HepG2 (cell line): Measurements from ENCODE around the gene ARL16. TPM values are rescaled to one million over a fixed set of nuclear protein-coding genes. Genes with fewer than 3 reads are reported as not detected.
"Not testable (repeated sequence)": the region's sequence is repeated elsewhere in the genome, so short reads cannot be mapped to it uniquely, and the experiment has no call there.

Experiments
- ATAC-seq: fragments of 200-7000 bp; cut with Tn5 transposase; 3 replicates; pipeline ENCODE4 v1.9.1; 2020; ENCODE audit warnings: mild to moderate bottlenecking, moderate library complexity
- BruUV-seq: library from RNA; stranded (reverse); fragments of 400-500 nt; replicated peaks from 2 replicates; lab custom pipeline; 2021; lab: Mats Ljungman, UMichigan
- CTCF ChIA-PET: fragments of 300-600 bp; formaldehyde crosslinking; extraction: SDS; loops from one replicate; lab custom pipeline; 2021; ENCODE audit warnings: low total read pairs, inconsistent platforms, low intra/inter-chr PET ratio; lab: Yijun Ruan, JAX
- POLR2A ChIA-PET: fragments of 350-600 bp; sonication (Branson Sonifier 250); formaldehyde crosslinking; loops from one replicate; lab custom pipeline; 2020; ENCODE audit warnings: antibody characterized with exemption, inconsistent platforms; lab: Yijun Ruan, JAX
- DNase-seq: peaks from one replicate; pipeline ENCODE4 v3.0.0-alpha.2; 2015; ENCODE audit warnings: low spot score
- FAIRE-seq: peaks from 3 replicates; lab custom pipeline; 2011; peaks lifted over from hg19 to GRCh38; lab: Jason Lieb, UNC
- H2AFZ ChIP-seq: one replicate; pipeline ENCODE4 v1.6.1; 2011; ENCODE audit warnings: low read length, inconsistent platforms
- H3K27ac ChIP-seq: fragments of 300-600 bp; 3 replicates; pipeline ENCODE4 v1.8.0; 2011; ENCODE audit warnings: mixed run types, mild to moderate bottlenecking, mixed read lengths, low read length, inconsistent platforms; ENCODE audit not compliant: insufficient read depth; ENCODE audit errors: extremely low read length
- H3K27me3 ChIP-seq, 2 experiments: fragments of 200-600 bp in 1 of 2; 2 replicates in 1 of 2; 3 replicates in 1 of 2; pipeline versions ENCODE4 v1.6.0 to v1.8.0; 2011; ENCODE audit warnings: low read length in 2 of 2, mild to moderate bottlenecking in 2 of 2, moderate library complexity in 2 of 2, inconsistent platforms in 1 of 2; ENCODE audit not compliant: insufficient read depth in 2 of 2, control insufficient read depth in 1 of 2
- H3K36me3 ChIP-seq, 2 experiments: fragments of 200-600 bp in 1 of 2; replicated peaks in 1 of 2; 2 replicates in 1 of 2; 3 replicates in 1 of 2; pipeline versions ENCODE4 v1.5.1 to v1.8.0; 2011; ENCODE audit warnings: low read length in 2 of 2, inconsistent platforms in 1 of 2; ENCODE audit not compliant: insufficient read depth in 2 of 2, control insufficient read depth in 1 of 2
- H3K4me1 ChIP-seq: 2 replicates; pipeline ENCODE4 v1.5.1; 2012; ENCODE audit warnings: low read length, inconsistent platforms; ENCODE audit not compliant: insufficient read depth
- H3K4me2 ChIP-seq: 2 replicates; pipeline ENCODE4 v1.6.0; 2011; ENCODE audit warnings: low read depth, low read length, inconsistent platforms
- H3K4me3 ChIP-seq, 3 experiments: fragments of 200-600 bp in 1 of 3; sonication (generic), shearing (Covaris generic) in 1 of 3; replicated peaks in 1 of 3; 2 replicates each; pipeline ENCODE4 v1.5.1; 2011 to 2016; ENCODE audit warnings: low read length in 3 of 3, inconsistent platforms in 2 of 3, low read depth in 2 of 3, mild to moderate bottlenecking in 2 of 3, control low read depth in 1 of 3, mixed read lengths in 1 of 3; ENCODE audit not compliant: insufficient read depth in 1 of 3
- H3K79me2 ChIP-seq: one replicate; pipeline ENCODE4 v1.6.1; 2011; ENCODE audit warnings: low read length, inconsistent platforms; ENCODE audit not compliant: insufficient read depth
- H3K9ac ChIP-seq: 2 replicates; pipeline ENCODE4 v1.6.0; 2011; ENCODE audit warnings: mild to moderate bottlenecking, low read depth, low read length, inconsistent platforms; ENCODE audit not compliant: insufficient read depth
- H3K9me3 ChIP-seq: 2 replicates; pipeline ENCODE4 v1.5.1; 2012; ENCODE audit warnings: mild to moderate bottlenecking, low read length
- H4K20me1 ChIP-seq: 2 replicates; pipeline ENCODE4 v1.6.0; 2011; ENCODE audit warnings: inconsistent platforms, mild to moderate bottlenecking, low read length, moderate library complexity; ENCODE audit not compliant: insufficient read depth
- AGO2 ChIP-seq: fragments of 200-400 bp; formaldehyde crosslinking; optimal IDR thresholded peaks from 2 replicates; pipeline ENCODE3; 2017; ENCODE audit warnings: mild to moderate bottlenecking, low read depth, low read length, moderate library complexity
- FLYWCH1 ChIP-seq: sonication (generic); formaldehyde crosslinking; IDR thresholded peaks from 2 replicates; pipeline ENCODE4 v1.8.1; 2023; ENCODE audit warnings: mild to moderate bottlenecking, missing genetic modification reagents
- FOXA1 ChIP-seq, 2 experiments: fragments of 450-650 bp in 1 of 2; sonication (generic) in 1 of 2; formaldehyde crosslinking in 1 of 2; IDR thresholded peaks; 2 replicates each; pipeline versions ENCODE4 v1.4.0 to v1.6.1; 2016 to 2020; ENCODE audit warnings: missing genetic modification reagents in 1 of 2
- RBFOX2 ChIP-seq: fragments of 200-400 bp; formaldehyde crosslinking; IDR thresholded peaks from 2 replicates; pipeline ENCODE4 v1.6.1; 2017; ENCODE audit warnings: low read depth, mild to moderate bottlenecking, low read length
- WGBS: methylation state at CpG from one replicate; pipeline ENCODE4 v1.1.6; 2017; ENCODE audit warnings: low lambda C conversion rate; 5-methylcytosine and 5-hydroxymethylcytosine counted together
- in situ Hi-C: cut with HindIII; loops from 2 replicates; pipeline ENCODE4 v1.10.0; 2017; ENCODE audit warnings: low pct_unique_long_range_greater_than_20kb; ENCODE audit not compliant: extremely low pct_ligation_motif_present
- intact Hi-C: fragments of 100-400 bp; cut with micrococcal nuclease; formaldehyde crosslinking; loops from one replicate; pipeline ENCODE4 v1.10.0; 2022; ENCODE audit not compliant: unreplicated experiment
- polyA plus RNA-seq, 8 experiments: library from polyadenylated mRNA; depleted of rRNA in 3 of 8; stranded (reverse) in 7 of 8; unstranded in 1 of 8; fragments of >200 nt; fragmentation: Illumina TruSeq in 4 of 8; extraction: Trizol in 4 of 8; gene quantifications; 2 replicates each; pipeline versions ENCODE4 v1.2.1 to v1.2.3, GENCODE V29; 2011 to 2016; ENCODE audit warnings: low read depth in 4 of 8, missing spikeins in 1 of 8, mixed read lengths in 1 of 8; ENCODE audit not compliant: insufficient read depth in 1 of 8
- total RNA-seq, 5 experiments: library from RNA; depleted of rRNA; stranded (reverse); fragments of >200 nt; fragmentation: Illumina TruSeq; extraction: Trizol; gene quantifications; 2 replicates each; pipeline ENCODE4 v1.2.3, GENCODE V29; 2016; ENCODE audit warnings: low read depth in 1 of 5
- TF ChIP-seq, protein P1 (sequence below): sonication (generic); formaldehyde crosslinking; IDR thresholded peaks from 2 replicates; pipeline ENCODE4 v1.5.1; 2020; ENCODE audit warnings: mild to moderate bottlenecking, missing genetic modification reagents, moderate library complexity
- TF ChIP-seq, protein P2 (sequence below): sonication (generic); formaldehyde crosslinking; IDR thresholded peaks from 2 replicates; pipeline ENCODE4 v1.5.0; 2020; ENCODE audit warnings: mild to moderate bottlenecking, missing genetic modification reagents, moderate library complexity
- TF ChIP-seq, protein P3 (sequence below): sonication (generic); formaldehyde crosslinking; IDR thresholded peaks from 2 replicates; pipeline ENCODE4 v1.4.0; 2020; ENCODE audit warnings: low read depth, mild to moderate bottlenecking, missing genetic modification reagents

ARL16 gene
- total and polyA plus RNA-seq, 2 of the 13 experiments (the other 11 are each of a cell fraction or from before 2014, with no cell fraction given), result 20.8 to 30.8 TPM

DNA sequence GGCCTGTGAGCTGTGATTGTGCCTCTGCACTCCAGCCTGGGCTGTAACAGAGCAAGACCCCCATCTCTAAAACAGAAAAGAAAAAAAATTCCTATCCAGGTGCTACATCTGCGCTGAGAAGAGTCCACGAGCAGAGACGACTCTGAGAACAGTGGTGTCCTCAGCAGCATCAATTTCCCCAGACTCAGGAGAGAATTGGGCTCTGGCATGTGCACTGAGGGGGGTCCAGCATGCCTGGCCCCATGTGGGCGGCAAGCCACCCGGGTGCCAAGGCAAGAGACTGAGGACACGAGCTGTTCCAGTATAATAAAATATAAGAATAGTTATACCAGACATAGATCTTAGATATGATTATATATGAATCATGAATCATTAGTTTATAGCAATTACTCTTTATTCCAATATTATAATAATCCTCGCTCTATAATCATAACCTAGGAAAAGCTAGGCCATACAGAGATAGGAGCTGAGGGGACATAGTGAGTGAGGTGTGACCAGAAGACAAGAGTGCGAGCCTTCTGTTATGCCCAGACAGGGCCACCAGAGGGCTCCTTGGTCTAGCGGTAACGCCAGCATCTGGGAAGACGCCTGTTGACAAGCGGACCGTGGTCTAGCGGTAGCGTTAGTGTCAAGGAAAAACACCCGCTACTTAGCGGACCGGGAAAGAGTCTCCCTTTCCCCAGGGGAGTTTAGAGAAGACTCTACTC lies 7.9 kb downstream of the ARL16 start (continued):
- TF ChIP-seq, protein P1, sequence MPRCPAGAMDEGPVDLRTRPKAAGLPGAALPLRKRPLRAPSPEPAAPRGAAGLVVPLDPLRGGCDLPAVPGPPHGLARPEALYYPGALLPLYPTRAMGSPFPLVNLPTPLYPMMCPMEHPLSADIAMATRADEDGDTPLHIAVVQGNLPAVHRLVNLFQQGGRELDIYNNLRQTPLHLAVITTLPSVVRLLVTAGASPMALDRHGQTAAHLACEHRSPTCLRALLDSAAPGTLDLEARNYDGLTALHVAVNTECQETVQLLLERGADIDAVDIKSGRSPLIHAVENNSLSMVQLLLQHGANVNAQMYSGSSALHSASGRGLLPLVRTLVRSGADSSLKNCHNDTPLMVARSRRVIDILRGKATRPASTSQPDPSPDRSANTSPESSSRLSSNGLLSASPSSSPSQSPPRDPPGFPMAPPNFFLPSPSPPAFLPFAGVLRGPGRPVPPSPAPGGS, result 0 out of 2 replicates have a peak, but pooled peaks have one; percentile 24
- not testable (repeated sequence) for TF ChIP-seq FOXA1 (IDR thresholded peaks at IDR 0.05)
- TF ChIP-seq FOXA1 (CRISPR knock-in tag; IDR thresholded peaks at IDR 0.05), result peak; percentile 74
- TF ChIP-seq, protein P2, sequence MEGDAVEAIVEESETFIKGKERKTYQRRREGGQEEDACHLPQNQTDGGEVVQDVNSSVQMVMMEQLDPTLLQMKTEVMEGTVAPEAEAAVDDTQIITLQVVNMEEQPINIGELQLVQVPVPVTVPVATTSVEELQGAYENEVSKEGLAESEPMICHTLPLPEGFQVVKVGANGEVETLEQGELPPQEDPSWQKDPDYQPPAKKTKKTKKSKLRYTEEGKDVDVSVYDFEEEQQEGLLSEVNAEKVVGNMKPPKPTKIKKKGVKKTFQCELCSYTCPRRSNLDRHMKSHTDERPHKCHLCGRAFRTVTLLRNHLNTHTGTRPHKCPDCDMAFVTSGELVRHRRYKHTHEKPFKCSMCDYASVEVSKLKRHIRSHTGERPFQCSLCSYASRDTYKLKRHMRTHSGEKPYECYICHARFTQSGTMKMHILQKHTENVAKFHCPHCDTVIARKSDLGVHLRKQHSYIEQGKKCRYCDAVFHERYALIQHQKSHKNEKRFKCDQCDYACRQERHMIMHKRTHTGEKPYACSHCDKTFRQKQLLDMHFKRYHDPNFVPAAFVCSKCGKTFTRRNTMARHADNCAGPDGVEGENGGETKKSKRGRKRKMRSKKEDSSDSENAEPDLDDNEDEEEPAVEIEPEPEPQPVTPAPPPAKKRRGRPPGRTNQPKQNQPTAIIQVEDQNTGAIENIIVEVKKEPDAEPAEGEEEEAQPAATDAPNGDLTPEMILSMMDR (CRISPR knock-in tag), result peak; percentile 76
- TF ChIP-seq, protein P3, sequence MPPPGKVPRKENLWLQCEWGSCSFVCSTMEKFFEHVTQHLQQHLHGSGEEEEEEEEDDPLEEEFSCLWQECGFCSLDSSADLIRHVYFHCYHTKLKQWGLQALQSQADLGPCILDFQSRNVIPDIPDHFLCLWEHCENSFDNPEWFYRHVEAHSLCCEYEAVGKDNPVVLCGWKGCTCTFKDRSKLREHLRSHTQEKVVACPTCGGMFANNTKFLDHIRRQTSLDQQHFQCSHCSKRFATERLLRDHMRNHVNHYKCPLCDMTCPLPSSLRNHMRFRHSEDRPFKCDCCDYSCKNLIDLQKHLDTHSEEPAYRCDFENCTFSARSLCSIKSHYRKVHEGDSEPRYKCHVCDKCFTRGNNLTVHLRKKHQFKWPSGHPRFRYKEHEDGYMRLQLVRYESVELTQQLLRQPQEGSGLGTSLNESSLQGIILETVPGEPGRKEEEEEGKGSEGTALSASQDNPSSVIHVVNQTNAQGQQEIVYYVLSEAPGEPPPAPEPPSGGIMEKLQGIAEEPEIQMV (CRISPR knock-in tag), result peak; percentile 61; the same call in 1 of the 2 replicates

DNA sequence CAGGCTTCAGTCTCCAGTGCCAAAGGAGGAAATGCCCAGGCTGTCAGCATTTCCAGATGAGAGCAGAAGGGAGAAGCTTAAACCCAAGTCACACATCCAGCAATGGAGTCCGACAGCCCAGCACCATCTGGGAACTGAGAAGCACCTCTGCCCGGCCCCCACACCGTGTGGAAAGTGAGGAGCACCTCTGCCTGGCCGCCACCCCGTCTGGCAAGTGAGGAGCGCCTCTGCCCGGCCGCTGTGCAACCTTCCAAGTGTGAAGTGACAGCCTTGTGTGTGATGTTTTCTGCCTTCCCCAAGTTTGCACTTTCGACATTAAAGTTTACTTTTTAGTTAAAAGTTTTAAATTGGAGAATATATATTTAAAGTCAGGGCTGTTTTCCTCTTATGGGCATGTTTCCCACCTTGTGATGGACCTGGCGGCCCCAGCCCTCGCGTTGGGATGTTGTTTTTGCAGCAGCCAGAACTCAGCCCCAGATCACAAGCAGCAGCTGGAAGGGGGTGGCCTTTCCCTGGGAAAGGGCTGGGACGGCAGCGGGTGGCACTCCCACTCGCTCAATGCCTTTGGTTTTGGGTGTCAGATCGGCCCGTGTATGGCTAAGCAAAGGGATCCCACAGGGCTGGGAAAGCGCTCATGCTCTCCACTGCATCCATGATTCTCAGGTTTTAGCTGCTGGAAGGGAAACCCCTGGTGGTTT lies 9.9 kb downstream of the ARL16 start:
- H3K4me3 ChIP-seq, result no peak overlapping the region
- H3K27me3 ChIP-seq, result no peaks in the 10 kb centered on the region
- ChIA-PET POLR2A (interaction anchor here (2.1 to 3.9 kb wide), 3 partner anchors 10 to 29 kb away, joined by 8 to 26 read pairs (median 13); partner anchors contain the start of genes ARL16, HGS and MRPL12), CTCF (no interaction called here)
- DNase-seq (no peak), FAIRE-seq (no peak), ATAC-seq (no peak)
- no peak overlapping the region for H3K9ac ChIP-seq
- H3K27ac ChIP-seq, result no peak overlapping the region
- BruUV-seq, result TSS peak; percentile 29
- no peaks in the 10 kb centered on the region for H3K9me3 ChIP-seq
- H3K4me2 ChIP-seq, result no peak overlapping the region
- WGBS, result 96% methylated on average over 16 of the region's 18 CpGs
- no peak for TF ChIP-seq FLYWCH1 (CRISPR knock-in tag)
- peak; percentile 78 for TF ChIP-seq AGO2
- TF ChIP-seq RBFOX2, result peak; percentile 38; the same call in 1 of the 2 replicates
- 0 out of 2 replicates have a peak, but pooled peaks cover 7% of the 10 kb centered on the region for H3K4me1 ChIP-seq
- H2AFZ ChIP-seq, result no peak overlapping the region
- in situ Hi-C loops, result no loop called here
- H3K36me3 ChIP-seq, result peaks cover 32 to 49% of the 10 kb centered on the region in 2 experiments
- no peaks in the 10 kb centered on the region for H4K20me1 ChIP-seq
- intact Hi-C loops, result no loop called here
- peaks cover under 1% of the 10 kb centered on the region for H3K79me2 ChIP-seq
